NCI-H1417 (cell line): Measurements from ENCODE around the gene SCTR.

ENCODE experiments used
- DNase-seq, 3 experiments: peaks; one replicate each; lab custom pipeline; 2025; lab: John Stamatoyannopoulos, UW

Gene SCTR

GRCh38 chr2:119487434-119488244, 36.6 kb downstream of the SCTR start:
- DNase-seq = peak in 1 of 3 experiments; percentile 39

GRCh38 chr2:119486886-119487285, 37.4 kb downstream of the SCTR start:
- no peak for DNase-seq

GRCh38 chr2:119486196-119486827, 38.0 kb downstream of the SCTR start:
- no peak for DNase-seq

- DNase-seq = no peak
Observed at GRCh38 chr2:119485336-119486110, 38.8 kb downstream of the SCTR start.

GRCh38 chr2:119484834-119485233, 39.4 kb downstream of the SCTR start:
- no peak for DNase-seq

- no peak for DNase-seq
Observed at GRCh38 chr2:119483896-119484718, 40.2 kb downstream of the SCTR start.

GRCh38 chr2:119483395-119483753, 40.9 kb downstream of the SCTR start:
- no peak for DNase-seq

- no peak for DNase-seq
Observed at GRCh38 chr2:119482481-119483394, 41.5 kb downstream of the SCTR start.

- DNase-seq = no peak
Observed at GRCh38 chr2:119481501-119482455, 42.5 kb downstream of the SCTR start.

GRCh38 chr2:119480718-119481142, 43.6 kb downstream of the SCTR start:
- DNase-seq = no peak

- DNase-seq = no peak
Observed at GRCh38 chr2:119480184-119480583, 44.1 kb downstream of the SCTR start.

GRCh38 chr2:119478978-119479295, 45.3 kb downstream of the SCTR start:
- DNase-seq = no peak

GRCh38 chr2:119478188-119478977, 45.9 kb downstream of the SCTR start:
- no peak for DNase-seq

GRCh38 chr2:119477113-119477505, 47.2 kb downstream of the SCTR start:
- DNase-seq = no peak

GRCh38 chr2:119476301-119477112, 47.8 kb downstream of the SCTR start:
- DNase-seq = peak; percentile 7 to 81 (median 58)

- DNase-seq = no peak
Observed at GRCh38 chr2:119475857-119476244, 48.4 kb downstream of the SCTR start.

- peak in 2 of 3 experiments; percentile 7 to 36 for DNase-seq
Observed at GRCh38 chr2:119475225-119475856, 48.9 kb downstream of the SCTR start.
